Muscle layer of duodenum (tissue), 2 donors: ENCODE data around the gene MTUS2.

ENCODE experiments used
- H3K27ac ChIP-seq: one replicate; pipeline ENCODE4 v1.7.0; 2013; ENCODE audit warnings: mild to moderate bottlenecking, low read length
- H3K27me3 ChIP-seq: one replicate; pipeline ENCODE4 v1.7.0; 2013; ENCODE audit warnings: low read depth, mild to moderate bottlenecking, control low read depth, low read length
- H3K36me3 ChIP-seq, 2 donors: one replicate each; pipeline ENCODE4 v1.7.0; 2013; ENCODE audit warnings: low read length in 2 of 2, control low read depth in 1 of 2, mild to moderate bottlenecking in 1 of 2; ENCODE audit not compliant: insufficient read depth in 2 of 2, control insufficient read depth in 1 of 2
- H3K4me1 ChIP-seq, 2 donors: one replicate each; pipeline ENCODE4 v1.7.0; 2013; ENCODE audit warnings: low read length in 2 of 2, mild to moderate bottlenecking in 2 of 2, control low read depth in 1 of 2, moderate library complexity in 1 of 2; ENCODE audit not compliant: insufficient read depth in 2 of 2, control insufficient read depth in 1 of 2
- H3K4me3 ChIP-seq, 2 donors: one replicate each; pipeline ENCODE4 v1.7.0; 2013; ENCODE audit warnings: low read length in 2 of 2, low read depth in 1 of 2, mild to moderate bottlenecking in 1 of 2
- H3K9me3 ChIP-seq, 2 donors: one replicate each; pipeline ENCODE4 v1.7.0; 2013; ENCODE audit warnings: low read length in 2 of 2, control low read depth in 1 of 2, mild to moderate bottlenecking in 1 of 2; ENCODE audit not compliant: control insufficient read depth in 1 of 2
- donor health status: healthy.

Gene MTUS2

DNA sequence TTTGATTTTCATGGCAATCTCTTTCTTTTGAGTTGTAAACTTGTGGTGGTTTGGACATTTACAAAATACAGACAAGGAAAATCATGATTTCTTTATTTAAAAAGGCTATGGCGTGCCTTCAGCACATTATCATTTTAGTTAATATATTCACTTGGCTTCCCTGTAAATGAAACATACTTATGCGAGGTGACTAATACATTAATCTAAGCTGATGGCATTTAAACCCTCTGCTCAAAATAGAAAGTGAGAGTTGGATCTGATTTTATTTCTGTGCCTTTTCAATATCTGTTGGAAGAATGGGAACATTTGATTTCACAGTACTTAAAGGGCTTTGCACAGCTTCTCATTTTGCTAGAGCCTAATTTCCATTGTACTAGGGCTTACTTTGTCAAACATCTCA, 289.8 kb downstream of the MTUS2 start:
- Histone ChIP-seq H3K9me3 (no peaks in the 10 kb centered on the region), H3K27ac (no peak overlapping the region), H3K36me3 (no peaks in the 10 kb centered on the region), H3K27me3 (no peaks in the 10 kb centered on the region), H3K4me1 (no peaks in the 10 kb centered on the region), H3K4me3 (no peak overlapping the region)

DNA sequence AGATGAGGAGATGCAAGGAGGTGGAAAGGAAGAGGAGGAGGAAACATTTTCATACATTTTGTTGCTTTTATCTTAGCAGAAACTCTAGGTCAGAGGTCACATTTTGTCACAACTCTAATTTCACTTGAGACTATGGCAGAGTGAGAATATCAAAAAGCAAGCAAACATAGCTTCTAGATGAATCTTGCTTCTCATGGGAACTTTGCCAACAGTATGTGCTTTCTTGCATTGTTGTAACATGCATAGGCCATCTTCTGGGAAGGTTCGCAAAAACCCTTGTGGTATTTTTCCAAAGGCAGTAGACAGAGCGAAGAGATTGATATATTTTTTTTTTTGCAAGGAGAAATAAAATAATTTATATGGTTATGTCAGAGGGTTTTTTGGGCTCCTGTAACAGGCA, 291.3 kb downstream of the MTUS2 start:
- no peak overlapping the region for H3K4me3 ChIP-seq

DNA sequence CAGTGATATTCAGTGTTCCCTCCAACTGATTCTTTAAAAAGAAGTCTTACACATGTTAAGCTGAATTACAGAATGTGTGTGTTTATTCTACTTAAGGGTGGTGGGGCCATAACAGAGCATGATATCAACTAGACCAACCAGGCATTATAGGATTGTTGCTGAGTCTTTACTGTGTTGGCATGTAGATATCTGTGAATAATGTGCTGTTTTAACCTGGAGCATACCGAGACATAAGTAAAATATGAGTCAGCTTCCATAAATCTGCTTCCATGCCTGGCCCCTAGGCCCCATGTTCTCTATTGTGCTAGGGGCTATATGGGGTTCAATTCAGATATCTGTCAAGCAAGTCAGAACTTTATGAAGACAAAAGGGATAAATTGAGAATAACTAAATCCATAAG, 295.7 kb downstream of the MTUS2 start:
- H3K4me3 ChIP-seq, result no peak overlapping the region
- no peaks in the 10 kb centered on the region for H3K27me3 ChIP-seq
- no peak overlapping the region for H3K27ac ChIP-seq
- H3K4me1 ChIP-seq, result no peaks in the 10 kb centered on the region
- H3K9me3 ChIP-seq, result no peaks in the 10 kb centered on the region
- H3K36me3 ChIP-seq, result no peaks in the 10 kb centered on the region

More for the DNA sequence above, 291.3 kb downstream of the MTUS2 start:
- Histone ChIP-seq H3K4me1 (no peaks in the 10 kb centered on the region), H3K9me3 (no peaks in the 10 kb centered on the region), H3K27me3 (no peaks in the 10 kb centered on the region), H3K27ac (no peak overlapping the region), H3K36me3 (no peaks in the 10 kb centered on the region)

DNA sequence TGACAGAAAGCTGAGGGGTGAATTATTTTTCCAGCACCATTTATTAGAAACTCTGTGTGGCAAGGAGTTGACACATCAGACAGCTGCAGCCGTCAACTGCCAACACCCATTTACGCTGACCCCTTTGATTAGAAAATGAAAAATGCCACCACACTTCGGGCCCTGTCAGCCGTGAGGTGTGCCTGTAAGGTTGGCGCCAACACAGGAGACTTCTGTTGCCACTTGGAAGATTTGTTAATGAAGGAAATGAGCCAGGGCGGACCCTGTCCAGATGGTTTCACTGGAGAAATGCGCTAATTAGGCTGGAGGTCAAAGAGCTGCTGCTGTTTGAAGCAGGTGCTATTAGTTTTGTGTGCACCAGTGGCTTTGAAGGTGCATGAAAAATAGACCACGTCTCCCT, 297.5 kb downstream of the MTUS2 start:
- Histone ChIP-seq H3K9me3 (no peaks in the 10 kb centered on the region), H3K4me3 (no peak overlapping the region), H3K27ac (no peak overlapping the region)

DNA sequence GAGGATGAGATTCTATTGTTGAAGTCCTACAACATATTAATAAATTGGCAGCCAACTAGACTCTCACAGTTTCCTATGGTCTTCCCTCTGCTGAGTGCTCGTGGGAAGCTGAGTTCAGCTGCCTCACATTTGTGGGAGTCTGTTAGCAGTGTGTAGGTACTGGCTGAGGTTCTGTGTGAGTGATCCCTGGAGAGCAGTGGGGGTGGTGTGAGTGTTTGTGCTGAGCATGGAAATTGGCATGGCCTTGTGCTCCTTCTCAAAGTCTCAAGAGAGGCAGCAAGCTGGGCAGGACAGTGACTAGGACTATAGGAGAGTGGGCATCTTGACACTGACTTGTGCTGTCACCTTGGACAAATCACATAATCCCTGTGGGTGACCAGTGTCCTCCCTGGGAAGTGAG, 298.3 kb downstream of the MTUS2 start:
- H3K4me3 ChIP-seq, result no peak overlapping the region
- H3K27ac ChIP-seq, result no peak overlapping the region
- no peaks in the 10 kb centered on the region for H3K9me3 ChIP-seq
- H3K36me3 ChIP-seq, result no peaks in the 10 kb centered on the region
- no peaks in the 10 kb centered on the region for H3K4me1 ChIP-seq
- no peaks in the 10 kb centered on the region for H3K27me3 ChIP-seq

More for the DNA sequence above, 297.5 kb downstream of the MTUS2 start:
- Histone ChIP-seq H3K27me3 (no peaks in the 10 kb centered on the region), H3K36me3 (no peaks in the 10 kb centered on the region), H3K4me1 (no peaks in the 10 kb centered on the region)

DNA sequence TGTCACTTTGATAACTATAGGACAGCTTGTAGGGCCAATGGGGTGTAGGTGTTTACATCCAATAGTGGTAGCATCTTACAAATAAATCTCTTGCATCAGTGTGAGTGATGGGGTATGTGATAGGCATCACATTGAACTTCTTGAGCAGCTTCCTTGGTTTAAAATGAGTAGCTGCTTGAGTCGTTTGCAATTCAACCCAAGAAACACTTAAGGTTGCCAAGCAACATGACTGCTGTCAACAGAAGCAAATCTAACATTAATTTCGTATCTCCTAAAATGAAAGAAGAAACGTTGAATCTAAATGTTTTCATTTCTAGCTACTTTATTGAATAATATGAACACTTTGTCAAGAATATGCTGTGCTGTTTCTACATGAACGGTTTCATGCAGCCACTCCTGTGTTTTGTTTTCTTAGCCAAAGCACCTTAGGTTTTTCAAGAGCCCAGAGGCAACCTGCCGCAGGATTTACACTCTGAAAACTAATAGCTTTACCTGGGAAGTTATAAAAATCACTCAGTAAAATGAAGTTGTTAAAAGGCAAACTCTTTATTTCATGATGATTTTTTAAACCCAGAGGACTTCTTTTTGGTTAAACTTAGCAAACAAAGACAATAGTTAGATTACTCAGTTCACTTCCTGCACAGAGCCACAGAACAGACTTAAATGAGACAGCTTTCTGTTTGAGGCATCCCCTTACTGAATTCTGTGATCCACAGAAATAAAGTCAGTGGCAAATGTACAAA, 305.2 kb downstream of the MTUS2 start:
- no peaks in the 10 kb centered on the region for H3K27me3 ChIP-seq
- no peaks in the 10 kb centered on the region for H3K36me3 ChIP-seq
- H3K4me1 ChIP-seq, result no peaks in the 10 kb centered on the region
- no peak overlapping the region for H3K27ac ChIP-seq
- no peak overlapping the region for H3K4me3 ChIP-seq
- no peaks in the 10 kb centered on the region for H3K9me3 ChIP-seq

DNA sequence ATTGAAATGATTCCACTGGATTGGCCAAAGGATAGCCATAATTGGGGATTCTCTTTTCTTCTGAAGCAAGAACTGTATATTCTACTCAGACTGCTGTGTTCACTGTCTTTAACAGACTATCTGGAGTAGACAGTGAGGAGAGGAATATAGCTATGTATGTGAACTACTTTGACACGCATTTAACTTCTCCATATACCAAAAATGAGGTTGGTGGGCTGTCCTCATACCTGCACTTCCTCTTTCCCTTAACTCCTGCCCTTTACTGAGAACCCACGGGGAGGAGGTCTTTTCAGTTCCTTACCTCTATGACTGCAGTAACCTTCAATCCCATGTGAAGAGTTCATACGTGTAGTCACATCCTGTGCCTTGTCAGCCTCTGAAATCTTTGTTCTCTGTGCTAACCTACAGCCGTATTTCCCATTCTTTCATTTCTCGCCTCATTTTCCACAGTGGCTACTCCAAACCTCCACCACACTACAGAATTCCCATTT, 305.8 kb downstream of the MTUS2 start:
- no peaks in the 10 kb centered on the region for H3K4me1 ChIP-seq
- H3K36me3 ChIP-seq, result no peaks in the 10 kb centered on the region
- H3K27ac ChIP-seq, result no peak overlapping the region
- H3K27me3 ChIP-seq, result no peaks in the 10 kb centered on the region
- H3K4me3 ChIP-seq, result no peak overlapping the region
- no peaks in the 10 kb centered on the region for H3K9me3 ChIP-seq

DNA sequence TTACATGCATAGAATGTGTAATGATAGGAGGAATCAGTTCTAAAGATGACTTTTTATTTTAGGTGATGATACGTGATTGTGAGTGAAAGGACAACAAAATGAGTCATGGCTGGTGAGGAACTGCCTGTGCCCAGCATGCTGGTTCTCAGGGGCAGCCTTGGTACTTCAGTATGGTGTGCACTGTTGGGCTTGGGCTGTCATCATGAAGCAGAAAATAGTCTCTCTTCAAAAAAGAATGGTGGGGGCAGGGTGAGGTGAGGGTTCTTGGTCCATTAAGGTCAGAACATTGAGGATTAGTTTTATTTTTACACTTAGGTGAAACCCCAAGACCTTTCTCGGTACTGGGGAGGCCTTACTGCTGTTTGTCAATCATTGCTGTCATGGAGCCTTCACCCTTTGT, 309.5 kb downstream of the MTUS2 start:
- Histone ChIP-seq H3K27me3 (no peaks in the 10 kb centered on the region), H3K36me3 (no peaks in the 10 kb centered on the region), H3K4me3 (no peak overlapping the region), H3K9me3 (no peaks in the 10 kb centered on the region), H3K4me1 (no peaks in the 10 kb centered on the region), H3K27ac (no peak overlapping the region)

DNA sequence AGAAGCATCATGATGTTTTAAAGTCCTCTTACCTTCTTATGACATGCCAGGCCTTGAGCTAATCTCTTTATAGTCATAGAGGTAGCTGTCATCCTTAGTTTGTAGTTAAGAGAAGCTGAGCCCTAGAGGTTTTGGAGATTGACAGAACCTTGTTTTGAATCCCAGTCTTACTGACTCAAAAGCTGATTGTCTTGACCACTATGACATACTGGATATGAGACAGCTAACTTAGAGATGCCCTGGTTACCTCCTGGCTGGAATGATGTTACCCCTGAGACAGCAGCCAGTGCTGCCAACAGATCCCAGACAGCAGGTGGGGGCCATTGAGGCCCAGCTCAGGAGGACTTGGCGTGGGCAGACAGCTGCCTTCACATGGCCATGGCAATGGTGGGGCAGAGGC, 311.0 kb downstream of the MTUS2 start:
- H3K4me1 ChIP-seq, result no peaks in the 10 kb centered on the region
- no peaks in the 10 kb centered on the region for H3K9me3 ChIP-seq
- H3K27me3 ChIP-seq, result no peaks in the 10 kb centered on the region
- no peak overlapping the region for H3K27ac ChIP-seq
- no peaks in the 10 kb centered on the region for H3K36me3 ChIP-seq
- no peak overlapping the region for H3K4me3 ChIP-seq

DNA sequence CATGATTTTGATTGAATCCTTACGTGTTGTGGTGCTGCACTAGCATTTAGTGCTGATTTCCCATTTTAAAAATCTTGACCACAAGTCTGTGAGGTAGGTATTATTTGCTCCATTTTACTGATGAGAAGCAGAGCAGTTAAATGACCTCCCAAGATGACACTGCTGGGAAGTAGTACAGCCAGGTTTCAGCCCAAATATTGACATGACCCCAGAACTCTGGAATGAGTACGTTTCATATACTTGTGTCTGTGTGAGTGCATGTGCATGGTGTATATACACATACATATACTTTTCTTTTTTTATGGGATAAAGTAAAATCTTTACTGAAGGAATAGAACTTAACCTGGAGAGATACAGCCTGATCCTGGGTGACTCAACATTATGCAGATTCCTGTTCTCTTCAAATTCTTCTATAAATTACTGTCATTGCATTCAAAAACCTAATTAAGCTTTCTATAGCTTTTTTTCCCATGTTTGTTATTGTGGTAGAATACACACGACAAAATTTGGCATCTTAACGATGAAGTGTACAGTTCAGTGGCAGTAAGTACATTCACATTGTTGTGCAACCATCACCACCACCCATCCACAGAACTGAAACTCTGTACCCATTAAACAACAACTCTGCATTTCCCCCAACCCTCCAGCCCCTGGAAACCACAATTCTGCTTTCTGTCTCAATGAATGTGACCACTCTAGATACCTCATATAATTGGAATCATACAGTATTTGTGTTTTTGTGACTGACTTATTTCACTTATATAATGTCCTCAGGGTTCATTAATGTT, 311.9 kb downstream of the MTUS2 start:
- Histone ChIP-seq H3K4me1 (no peaks in the 10 kb centered on the region), H3K4me3 (no peak overlapping the region), H3K27ac (no peak overlapping the region), H3K9me3 (peaks cover 0 to 6% of the 10 kb centered on the region in 2 donors), H3K27me3 (no peaks in the 10 kb centered on the region), H3K36me3 (no peaks in the 10 kb centered on the region)

DNA sequence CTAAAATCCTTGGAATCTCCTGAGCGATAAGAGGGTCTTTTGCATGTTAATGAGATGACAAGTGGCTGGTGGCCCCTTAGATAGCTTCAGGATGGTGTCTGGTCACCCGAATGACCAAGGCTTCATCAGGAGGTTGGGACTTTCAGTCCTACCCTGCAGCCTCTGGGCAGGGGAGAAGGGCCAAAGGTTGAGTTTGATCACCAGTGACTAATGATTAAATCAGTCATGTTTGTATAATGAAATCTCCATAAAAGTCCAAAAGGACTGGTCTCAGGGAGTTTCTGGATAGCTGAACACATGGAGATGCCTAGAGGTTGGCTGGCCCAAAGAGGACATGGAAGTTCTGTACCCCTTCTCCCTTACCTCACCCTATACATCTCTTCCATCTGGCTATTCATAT, 316.2 kb downstream of the MTUS2 start:
- H3K4me1 ChIP-seq, result no peaks in the 10 kb centered on the region
- H3K9me3 ChIP-seq, result peaks cover 0 to 12% of the 10 kb centered on the region in 2 donors
- H3K27ac ChIP-seq, result no peak overlapping the region
- no peaks in the 10 kb centered on the region for H3K36me3 ChIP-seq
- H3K27me3 ChIP-seq, result no peaks in the 10 kb centered on the region
- no peak overlapping the region for H3K4me3 ChIP-seq
